Activated gamma-delta T cell treated with anti-CD3 and anti-CD28 coated beads, Interleukin-2, amount 50 U/mL, for 16 hours (primary cell): Measurements from ENCODE around the gene MGMT.

Experiments
- DNase-seq: peaks from one replicate; pipeline ENCODE4 v3.0.0-alpha.2; 2020; ENCODE audit warnings: low read depth

Gene MGMT

GRCh38 chr10:129740532-129741279 is 273.7 kb downstream of the MGMT start:
- DNase-seq = no peak

- DNase-seq = no peak
Observed at GRCh38 chr10:129741280-129741977, 274.4 kb downstream of the MGMT start.

- DNase-seq = no peak
Observed at GRCh38 chr10:129741978-129742741, 275.1 kb downstream of the MGMT start.

GRCh38 chr10:129742742-129743550 is 275.9 kb downstream of the MGMT start:
- DNase-seq = no peak

GRCh38 chr10:129743738-129744133 is 276.7 kb downstream of the MGMT start:
- DNase-seq = no peak

- no peak for DNase-seq
Observed at GRCh38 chr10:129744134-129745111, 277.4 kb downstream of the MGMT start.

GRCh38 chr10:129745186-129745750 is 278.2 kb downstream of the MGMT start:
- DNase-seq = no peak

GRCh38 chr10:129754211-129755050 is 287.4 kb downstream of the MGMT start:
- no peak for DNase-seq

- no peak for DNase-seq
Observed at GRCh38 chr10:129755158-129755591, 288.1 kb downstream of the MGMT start.

GRCh38 chr10:129755621-129756020 is 288.6 kb downstream of the MGMT start:
- DNase-seq = no peak

GRCh38 chr10:129756912-129757901 is 290.2 kb downstream of the MGMT start:
- DNase-seq = no peak

- no peak for DNase-seq
Observed at GRCh38 chr10:129758207-129759021, 291.4 kb downstream of the MGMT start.

- DNase-seq = no peak
Observed at GRCh38 chr10:129759214-129760002, 292.4 kb downstream of the MGMT start.

GRCh38 chr10:129760003-129760315 is 292.9 kb downstream of the MGMT start:
- no peak for DNase-seq

GRCh38 chr10:129760416-129760815 is 293.4 kb downstream of the MGMT start:
- DNase-seq = no peak

GRCh38 chr10:129761197-129761972 is 294.3 kb downstream of the MGMT start:
- no peak for DNase-seq
